ENCODE results near the gene CLEC16A. TPM values are rescaled to one million over a fixed set of nuclear protein-coding genes. Genes with fewer than 3 reads are reported as not detected.

The CLEC16A gene
- polyA plus RNA-seq, 3 donors = 3.4 to 12.0 (median 5.8) TPM

DNA sequence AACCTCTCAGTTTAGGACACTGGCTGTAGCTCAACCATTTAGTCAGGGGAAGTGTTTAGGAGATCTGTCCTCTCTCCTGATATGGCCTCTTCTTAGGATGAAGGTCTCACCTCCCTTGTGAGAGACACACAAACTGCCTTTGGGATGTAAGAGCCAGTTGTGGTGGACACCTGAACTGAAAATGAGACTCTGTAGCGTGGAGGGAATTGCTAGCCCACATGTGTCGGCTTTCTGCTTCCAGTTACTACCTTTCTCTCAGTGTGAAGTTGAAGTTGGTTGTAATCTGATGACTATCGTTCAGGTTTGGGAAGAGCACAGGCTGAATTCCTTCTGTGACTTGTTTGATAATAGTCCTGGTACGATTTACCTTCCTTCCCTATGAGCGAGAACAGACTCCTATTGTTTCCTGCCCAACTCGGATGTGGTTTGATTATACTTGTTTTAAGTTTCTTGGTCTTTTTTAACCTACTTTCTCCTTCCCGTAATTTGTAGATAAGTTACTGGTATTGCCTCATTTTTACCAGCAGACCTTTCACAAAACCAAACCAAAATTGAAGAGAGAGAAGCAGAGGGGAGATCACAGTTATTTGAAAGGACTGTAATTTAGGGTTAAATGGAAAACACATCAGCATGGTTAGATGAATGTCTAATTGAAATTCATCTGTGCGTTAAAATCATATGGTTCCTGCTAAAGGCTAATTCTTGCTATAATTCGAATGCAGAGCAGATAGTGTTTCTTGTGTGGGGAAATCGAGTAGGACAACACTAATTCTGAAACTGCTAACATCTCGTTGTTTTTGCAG lies 43.2 kb downstream of the CLEC16A start:
- Histone ChIP-seq H2AFZ (ENCODE audit: insufficient read depth, low read depth, low read length, poor library complexity, severe bottlenecking) (no peak overlapping the region), H3K27me3 (ENCODE audit: control insufficient read depth in 2 of 2, insufficient read depth in 2 of 2, low read length in 2 of 2) (no peaks in the 10 kb centered on the region), H3K36me3 (replicated peaks in 1 of 2; ENCODE audit: control insufficient read depth in 1 of 2, insufficient read depth in 2 of 2, low read length in 2 of 2) (peaks cover 49 to 87% of the 10 kb centered on the region in 2 donors), H3K79me2 (ENCODE audit: insufficient read depth, low read length) (no peaks in the 10 kb centered on the region), H3K27ac (ENCODE audit: low read depth in 1 of 2, low read length in 2 of 2) (no peak overlapping the region), H3K4me1 (ENCODE audit: control insufficient read depth in 1 of 2, insufficient read depth in 2 of 2, low read length in 2 of 2) (no peaks in the 10 kb centered on the region), H3K4me2 (replicated peaks; ENCODE audit: extremely low read depth, low read length, poor library complexity, severe bottlenecking) (no peak overlapping the region), H3K9me3 (replicated peaks in 1 of 2; ENCODE audit: control insufficient read depth in 1 of 2, insufficient read depth in 1 of 2, low read length in 2 of 2) (no peaks in the 10 kb centered on the region), H3K9ac (ENCODE audit: insufficient read depth, low read length, poor library complexity, severe bottlenecking) (no peak overlapping the region), H3K4me3 (replicated peaks in 1 of 3; ENCODE audit: low read depth in 2 of 3, low read length in 3 of 3) (no peak overlapping the region), H4K20me1 (ENCODE audit: insufficient read depth, low read length) (peaks cover 3% of the 10 kb centered on the region)
- WGBS (ENCODE audit: insufficient coverage) = 54% methylated on average over 2 of the region's 11 CpGs
- intact Hi-C loops (cut with micrococcal nuclease) = loop anchor here in 1 of 2 donors (10.0 kb wide), 1 partner anchor 157 kb away; no protein-coding TSS in a partner anchor
- no peak overlapping the region for H3K4me3 Mint-ChIP-seq
- peaks cover 82 to 92% of the 10 kb centered on the region in 2 donors for H3K36me3 Mint-ChIP-seq
- no peak overlapping the region for H3K27ac Mint-ChIP-seq
- H3K27me3 Mint-ChIP-seq (ENCODE audit: low read depth in 3 of 3) = peaks cover 0 to 1% (median 1%) of the 10 kb centered on the region in 3 donors
- no peak for DNase-seq
- peaks cover 8% of the 10 kb centered on the region for H3K4me1 Mint-ChIP-seq
- no peaks in the 10 kb centered on the region for H3K9me3 Mint-ChIP-seq
- TF ChIP-seq, protein P1, sequence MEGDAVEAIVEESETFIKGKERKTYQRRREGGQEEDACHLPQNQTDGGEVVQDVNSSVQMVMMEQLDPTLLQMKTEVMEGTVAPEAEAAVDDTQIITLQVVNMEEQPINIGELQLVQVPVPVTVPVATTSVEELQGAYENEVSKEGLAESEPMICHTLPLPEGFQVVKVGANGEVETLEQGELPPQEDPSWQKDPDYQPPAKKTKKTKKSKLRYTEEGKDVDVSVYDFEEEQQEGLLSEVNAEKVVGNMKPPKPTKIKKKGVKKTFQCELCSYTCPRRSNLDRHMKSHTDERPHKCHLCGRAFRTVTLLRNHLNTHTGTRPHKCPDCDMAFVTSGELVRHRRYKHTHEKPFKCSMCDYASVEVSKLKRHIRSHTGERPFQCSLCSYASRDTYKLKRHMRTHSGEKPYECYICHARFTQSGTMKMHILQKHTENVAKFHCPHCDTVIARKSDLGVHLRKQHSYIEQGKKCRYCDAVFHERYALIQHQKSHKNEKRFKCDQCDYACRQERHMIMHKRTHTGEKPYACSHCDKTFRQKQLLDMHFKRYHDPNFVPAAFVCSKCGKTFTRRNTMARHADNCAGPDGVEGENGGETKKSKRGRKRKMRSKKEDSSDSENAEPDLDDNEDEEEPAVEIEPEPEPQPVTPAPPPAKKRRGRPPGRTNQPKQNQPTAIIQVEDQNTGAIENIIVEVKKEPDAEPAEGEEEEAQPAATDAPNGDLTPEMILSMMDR (IDR thresholded peaks at IDR 0.05) = no peak

DNA sequence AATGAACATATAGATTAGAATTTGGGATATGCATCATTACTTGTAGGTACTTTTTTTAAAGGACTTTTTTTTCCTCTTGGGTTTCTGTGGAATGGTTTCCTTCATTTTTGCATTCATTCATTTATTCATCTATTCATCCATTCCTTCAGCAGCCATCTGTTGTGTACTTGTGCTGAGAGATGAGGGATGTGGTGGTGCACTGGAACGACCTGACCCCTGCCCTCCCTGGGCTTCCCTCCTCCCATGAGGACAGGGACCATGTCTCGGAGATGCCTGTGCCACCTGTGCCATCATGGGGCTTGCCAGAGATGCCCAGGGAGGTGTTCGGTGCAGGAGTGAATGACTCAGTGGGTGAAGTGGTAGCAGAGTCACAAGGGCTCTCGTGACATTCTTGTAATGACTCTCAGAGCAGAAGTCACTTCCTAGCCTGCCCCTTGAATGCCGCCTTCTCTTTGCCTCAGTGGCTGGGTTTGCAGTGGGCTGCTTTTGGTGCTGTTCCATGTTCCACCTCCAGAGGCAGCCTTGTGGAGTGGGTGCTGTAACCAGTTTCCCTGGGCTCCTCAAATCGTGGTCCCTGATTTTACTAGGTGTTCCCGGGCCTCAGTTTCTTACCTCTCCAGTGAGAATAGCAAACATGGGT lies 43.9 kb downstream of the CLEC16A start:
- TF ChIP-seq, protein P1 (IDR thresholded peaks at IDR 0.05) = peak; percentile 46
- H3K27ac Mint-ChIP-seq = no peak overlapping the region
- H3K27me3 Mint-ChIP-seq (ENCODE audit: low read depth in 3 of 3) = peaks cover 0 to 1% (median 1%) of the 10 kb centered on the region in 3 donors
- H3K36me3 Mint-ChIP-seq = peaks cover 82 to 90% of the 10 kb centered on the region in 2 donors
- H3K36me3 ChIP-seq (replicated peaks in 1 of 2; ENCODE audit: control insufficient read depth in 1 of 2, insufficient read depth in 2 of 2, low read length in 2 of 2) = peaks cover 44 to 87% of the 10 kb centered on the region in 2 donors
- no peak overlapping the region for H3K9ac ChIP-seq (ENCODE audit: insufficient read depth, low read length, poor library complexity, severe bottlenecking)
- H3K4me3 Mint-ChIP-seq = no peak overlapping the region
- H3K9me3 Mint-ChIP-seq = no peaks in the 10 kb centered on the region
- 50% methylated on average over 2 of the region's 7 CpGs for WGBS (ENCODE audit: insufficient coverage)
- H3K27me3 ChIP-seq (ENCODE audit: control insufficient read depth in 2 of 2, insufficient read depth in 2 of 2, low read length in 2 of 2) = no peaks in the 10 kb centered on the region
- no peaks in the 10 kb centered on the region for H3K79me2 ChIP-seq (ENCODE audit: insufficient read depth, low read length)
- intact Hi-C loops (cut with micrococcal nuclease) = loop anchor here in 1 of 2 donors (10.0 kb wide), 1 partner anchor 157 kb away; no protein-coding TSS in a partner anchor
- H4K20me1 ChIP-seq (ENCODE audit: insufficient read depth, low read length) = peaks cover 3% of the 10 kb centered on the region
- H3K4me1 ChIP-seq (ENCODE audit: control insufficient read depth in 1 of 2, insufficient read depth in 2 of 2, low read length in 2 of 2) = no peaks in the 10 kb centered on the region
- H2AFZ ChIP-seq (ENCODE audit: insufficient read depth, low read depth, low read length, poor library complexity, severe bottlenecking) = no peak overlapping the region
- no peak for DNase-seq
- H3K9me3 ChIP-seq (replicated peaks in 1 of 2; ENCODE audit: control insufficient read depth in 1 of 2, insufficient read depth in 1 of 2, low read length in 2 of 2) = no peaks in the 10 kb centered on the region
- H3K4me1 Mint-ChIP-seq = peaks cover 8% of the 10 kb centered on the region
- no peak overlapping the region for H3K27ac ChIP-seq (ENCODE audit: low read depth in 1 of 2, low read length in 2 of 2)
- H3K4me2 ChIP-seq (replicated peaks; ENCODE audit: extremely low read depth, low read length, poor library complexity, severe bottlenecking) = no peak overlapping the region
- H3K4me3 ChIP-seq (replicated peaks in 1 of 3; ENCODE audit: low read depth in 2 of 3, low read length in 3 of 3) = no peak overlapping the region

Data from CD14-positive monocyte (primary cell).